Measurements from ENCODE around the gene ODAD4.

The ODAD4 gene

DNA sequence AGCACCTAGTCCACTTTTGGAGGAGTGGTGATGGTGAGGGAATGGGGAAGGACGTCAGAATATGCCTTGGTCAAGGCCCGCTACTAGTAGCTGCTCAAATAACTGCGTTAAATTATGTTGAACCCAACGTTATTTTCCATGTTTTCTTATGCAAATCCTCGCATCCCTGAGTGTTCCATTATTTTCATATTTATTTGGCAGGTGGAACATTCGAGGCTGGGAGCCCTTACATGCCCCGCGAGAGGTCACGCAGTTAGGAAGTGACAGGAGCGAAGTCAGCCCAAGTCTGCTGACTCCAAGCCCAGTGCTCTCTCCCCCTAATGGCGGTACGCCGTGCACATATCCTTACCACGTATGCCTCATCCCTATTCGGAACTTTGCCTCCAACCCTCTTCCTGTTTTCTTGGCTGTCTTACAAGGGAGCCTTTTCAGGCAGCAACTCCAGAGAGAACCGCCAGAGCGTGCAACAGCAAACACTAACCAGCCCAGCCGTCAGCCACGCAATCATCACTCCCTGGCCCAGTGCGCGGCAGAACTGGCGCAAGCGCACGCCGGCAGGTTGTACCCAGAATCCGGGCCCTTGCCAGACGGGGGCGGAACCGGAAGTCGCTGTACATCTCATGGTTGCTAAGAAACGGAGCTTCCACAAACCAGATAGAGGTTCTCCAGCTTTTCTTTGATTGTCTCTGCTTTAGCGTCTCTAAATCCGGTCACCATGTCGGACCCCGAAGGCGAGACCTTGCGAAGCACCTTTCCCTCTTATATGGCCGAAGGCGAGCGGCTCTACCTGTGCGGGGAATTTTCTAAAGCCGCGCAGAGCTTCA lies at the start of gene ODAD4:
Gene ODAD4, plus strand, starts transcription at position 609 of the 824 bp plus-strand sequence. Its CDS starts 107 bp downstream, at position 716.
- H3K9me3 ChIP-seq (ENCODE audit: control insufficient read depth, insufficient read depth, low read depth, low read length) = no peaks in the 10 kb centered on the region
- peak within 1 kb of the TSS; percentile 68 for H3K4me3 ChIP-seq (ENCODE audit: low read depth, low read length)
- H3K27me3 ChIP-seq (ENCODE audit: control insufficient read depth, insufficient read depth, low read length) = no peaks in the 10 kb centered on the region
- no peaks in the 10 kb centered on the region for H3K36me3 ChIP-seq (ENCODE audit: control insufficient read depth, insufficient read depth, low read length)
- peaks cover 9% of the 10 kb centered on the region; the same call in 1 of the 2 replicates for H3K4me1 ChIP-seq (ENCODE audit: control insufficient read depth, insufficient read depth, low read length)
- H3K9ac ChIP-seq (ENCODE audit: low read length) = peak within 1 kb of the TSS; percentile 65
- no peak within 1 kb of the TSS for H3K27ac ChIP-seq (ENCODE audit: low read depth, low read length)

- Histone ChIP-seq H3K27me3 (ENCODE audit: control insufficient read depth, insufficient read depth, low read length) (no peaks in the 10 kb centered on the region), H3K9me3 (ENCODE audit: control insufficient read depth, insufficient read depth, low read depth, low read length) (no peaks in the 10 kb centered on the region), H3K9ac (ENCODE audit: low read length) (no peak overlapping the region), H3K4me3 (ENCODE audit: low read depth, low read length) (no peak overlapping the region), H3K27ac (ENCODE audit: low read depth, low read length) (no peak overlapping the region), H3K36me3 (ENCODE audit: control insufficient read depth, insufficient read depth, low read length) (peaks cover 96% of the 10 kb centered on the region), H3K4me1 (ENCODE audit: control insufficient read depth, insufficient read depth, low read length) (no peaks in the 10 kb centered on the region)
Measured at GRCh38 chr17:41882756-41883155, 47.7 kb upstream of the ODAD4 start.

GRCh38 chr17:41885733-41886132 lies 44.7 kb upstream of the ODAD4 start:
- Histone ChIP-seq H3K9ac (ENCODE audit: low read length) (no peak overlapping the region), H3K36me3 (ENCODE audit: control insufficient read depth, insufficient read depth, low read length) (peaks cover 91% of the 10 kb centered on the region), H3K27me3 (ENCODE audit: control insufficient read depth, insufficient read depth, low read length) (no peaks in the 10 kb centered on the region), H3K4me1 (ENCODE audit: control insufficient read depth, insufficient read depth, low read length) (no peaks in the 10 kb centered on the region), H3K4me3 (ENCODE audit: low read depth, low read length) (no peak overlapping the region), H3K27ac (ENCODE audit: low read depth, low read length) (no peak overlapping the region), H3K9me3 (ENCODE audit: control insufficient read depth, insufficient read depth, low read depth, low read length) (no peaks in the 10 kb centered on the region)

- Histone ChIP-seq H3K27ac (ENCODE audit: low read depth, low read length) (no peak overlapping the region), H3K27me3 (ENCODE audit: control insufficient read depth, insufficient read depth, low read length) (no peaks in the 10 kb centered on the region), H3K4me3 (ENCODE audit: low read depth, low read length) (no peak overlapping the region), H3K4me1 (ENCODE audit: control insufficient read depth, insufficient read depth, low read length) (no peaks in the 10 kb centered on the region), H3K36me3 (ENCODE audit: control insufficient read depth, insufficient read depth, low read length) (peaks cover 95% of the 10 kb centered on the region), H3K9ac (ENCODE audit: low read length) (no peak overlapping the region), H3K9me3 (ENCODE audit: control insufficient read depth, insufficient read depth, low read depth, low read length) (no peaks in the 10 kb centered on the region)
Measured at GRCh38 chr17:41888332-41888965, 42.0 kb upstream of the ODAD4 start.

GRCh38 chr17:41891135-41892020 lies 39.0 kb upstream of the ODAD4 start:
- no peak overlapping the region for H3K4me3 ChIP-seq (ENCODE audit: low read depth, low read length)
- H3K27ac ChIP-seq (ENCODE audit: low read depth, low read length) = no peak overlapping the region
- H3K27me3 ChIP-seq (ENCODE audit: control insufficient read depth, insufficient read depth, low read length) = no peaks in the 10 kb centered on the region
- H3K9ac ChIP-seq (ENCODE audit: low read length) = no peak overlapping the region
- no peaks in the 10 kb centered on the region for H3K9me3 ChIP-seq (ENCODE audit: control insufficient read depth, insufficient read depth, low read depth, low read length)
- no peaks in the 10 kb centered on the region; the same call in 1 of the 2 replicates for H3K4me1 ChIP-seq (ENCODE audit: control insufficient read depth, insufficient read depth, low read length)
- H3K36me3 ChIP-seq (ENCODE audit: control insufficient read depth, insufficient read depth, low read length) = peaks cover 95% of the 10 kb centered on the region

DNA sequence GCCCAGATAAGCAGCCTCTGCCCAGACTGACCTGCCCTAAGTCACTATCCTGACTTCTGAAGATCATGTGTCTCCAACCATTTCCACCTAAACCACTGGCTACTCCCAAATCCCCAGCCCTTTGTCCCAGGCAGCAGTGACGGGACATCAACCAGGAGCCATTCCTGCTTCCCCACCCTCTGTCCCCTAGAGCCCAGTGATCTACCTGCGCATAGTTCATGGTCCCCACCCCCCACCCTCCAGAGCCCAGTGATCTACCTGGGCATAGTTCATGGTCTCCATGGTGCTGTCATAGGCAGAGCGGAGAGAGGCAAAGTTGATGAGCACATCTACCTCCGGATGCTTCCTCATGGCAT lies 38.4 kb upstream of the ODAD4 start:
- Histone ChIP-seq H3K36me3 (ENCODE audit: control insufficient read depth, insufficient read depth, low read length) (peaks cover 95% of the 10 kb centered on the region), H3K9ac (ENCODE audit: low read length) (no peak overlapping the region)

DNA sequence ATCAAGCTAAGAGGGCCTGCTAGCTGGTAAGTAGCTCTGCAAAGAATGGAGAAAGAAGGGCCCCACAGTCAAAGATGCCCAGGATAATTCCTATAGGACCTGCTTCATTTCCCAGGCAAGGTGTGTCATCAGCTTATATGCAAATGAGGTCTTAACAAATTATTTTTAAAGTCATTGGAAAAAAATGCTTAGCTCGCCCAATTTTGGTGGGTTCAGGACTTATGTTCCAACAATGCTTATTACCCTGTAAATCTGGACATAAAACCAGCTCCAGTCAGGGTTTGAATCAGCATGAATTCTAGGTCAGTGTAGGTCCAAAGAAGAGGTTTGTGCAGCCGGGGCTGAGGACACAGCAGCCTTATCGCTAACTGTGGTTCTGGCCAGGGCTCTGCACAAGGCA lies 37.0 kb upstream of the ODAD4 start:
- Histone ChIP-seq H3K27me3 (ENCODE audit: control insufficient read depth, insufficient read depth, low read length) (no peaks in the 10 kb centered on the region), H3K9me3 (ENCODE audit: control insufficient read depth, insufficient read depth, low read depth, low read length) (no peaks in the 10 kb centered on the region), H3K9ac (ENCODE audit: low read length) (no peak overlapping the region), H3K27ac (ENCODE audit: low read depth, low read length) (no peak overlapping the region), H3K4me3 (ENCODE audit: low read depth, low read length) (no peak overlapping the region), H3K4me1 (ENCODE audit: control insufficient read depth, insufficient read depth, low read length) (no peaks in the 10 kb centered on the region; the same call in 1 of the 2 replicates), H3K36me3 (ENCODE audit: control insufficient read depth, insufficient read depth, low read length) (peaks cover 96% of the 10 kb centered on the region)

More for the DNA sequence above, 38.4 kb upstream of the ODAD4 start:
- H3K4me1 ChIP-seq (ENCODE audit: control insufficient read depth, insufficient read depth, low read length) = no peaks in the 10 kb centered on the region; the same call in 1 of the 2 replicates
- no peak overlapping the region for H3K27ac ChIP-seq (ENCODE audit: low read depth, low read length)
- H3K27me3 ChIP-seq (ENCODE audit: control insufficient read depth, insufficient read depth, low read length) = no peaks in the 10 kb centered on the region
- H3K9me3 ChIP-seq (ENCODE audit: control insufficient read depth, insufficient read depth, low read depth, low read length) = no peaks in the 10 kb centered on the region
- no peak overlapping the region for H3K4me3 ChIP-seq (ENCODE audit: low read depth, low read length)

- H3K9ac ChIP-seq (ENCODE audit: low read length) = no peak overlapping the region
- no peaks in the 10 kb centered on the region for H3K9me3 ChIP-seq (ENCODE audit: control insufficient read depth, insufficient read depth, low read depth, low read length)
- no peaks in the 10 kb centered on the region for H3K27me3 ChIP-seq (ENCODE audit: control insufficient read depth, insufficient read depth, low read length)
- no peak overlapping the region for H3K27ac ChIP-seq (ENCODE audit: low read depth, low read length)
- H3K4me3 ChIP-seq (ENCODE audit: low read depth, low read length) = no peak overlapping the region
- H3K4me1 ChIP-seq (ENCODE audit: control insufficient read depth, insufficient read depth, low read length) = no peaks in the 10 kb centered on the region; the same call in 1 of the 2 replicates
- H3K36me3 ChIP-seq (ENCODE audit: control insufficient read depth, insufficient read depth, low read length) = peaks cover 96% of the 10 kb centered on the region
Measured at GRCh38 chr17:41894791-41895331, 35.6 kb upstream of the ODAD4 start.

GRCh38 chr17:41895617-41896016 lies 34.8 kb upstream of the ODAD4 start:
- no peak overlapping the region for H3K9ac ChIP-seq (ENCODE audit: low read length)
- H3K4me3 ChIP-seq (ENCODE audit: low read depth, low read length) = no peak overlapping the region
- no peaks in the 10 kb centered on the region for H3K27me3 ChIP-seq (ENCODE audit: control insufficient read depth, insufficient read depth, low read length)
- peak overlapping the region; percentile 22; the same call in 1 of the 2 replicates for H3K27ac ChIP-seq (ENCODE audit: low read depth, low read length)
- no peaks in the 10 kb centered on the region for H3K9me3 ChIP-seq (ENCODE audit: control insufficient read depth, insufficient read depth, low read depth, low read length)
- H3K4me1 ChIP-seq (ENCODE audit: control insufficient read depth, insufficient read depth, low read length) = no peaks in the 10 kb centered on the region; the same call in 1 of the 2 replicates
- peaks cover 100% of the 10 kb centered on the region for H3K36me3 ChIP-seq (ENCODE audit: control insufficient read depth, insufficient read depth, low read length)

- Histone ChIP-seq H3K9me3 (ENCODE audit: control insufficient read depth, insufficient read depth, low read depth, low read length) (no peaks in the 10 kb centered on the region), H3K4me1 (ENCODE audit: control insufficient read depth, insufficient read depth, low read length) (no peaks in the 10 kb centered on the region; the same call in 1 of the 2 replicates), H3K27me3 (ENCODE audit: control insufficient read depth, insufficient read depth, low read length) (no peaks in the 10 kb centered on the region), H3K36me3 (ENCODE audit: control insufficient read depth, insufficient read depth, low read length) (peaks cover 100% of the 10 kb centered on the region), H3K4me3 (ENCODE audit: low read depth, low read length) (no peak overlapping the region), H3K27ac (ENCODE audit: low read depth, low read length) (no peak overlapping the region), H3K9ac (ENCODE audit: low read length) (no peak overlapping the region)
Measured at GRCh38 chr17:41896726-41897125, 33.7 kb upstream of the ODAD4 start.

Data from HUES6 (cell line).